SK-N-SH (cell line): ENCODE data around the gene EEF2K.

Experiments used
- GATA2 ChIP-seq: sonication (generic); formaldehyde crosslinking; IDR thresholded peaks from 2 replicates; pipeline ENCODE4 v1.5.0; 2020; ENCODE audit warnings: mild to moderate bottlenecking, missing genetic modification reagents
- JUND ChIP-seq: IDR thresholded peaks from 2 replicates; pipeline ENCODE4 v1.4.0; 2012

- TF ChIP-seq GATA2 (CRISPR knock-in tag) = no peak
- no peak for TF ChIP-seq JUND
Measured at GRCh38 chr16:22320572-22321339, 114.7 kb downstream of the EEF2K start.
